Measurements from ENCODE around the gene ITPR3.
"Not testable (repeated sequence)": the region's sequence is repeated elsewhere in the genome, so short reads cannot be mapped to it uniquely, and the experiment has no call there.

The ITPR3 gene

GRCh38 chr6:33589731-33590530, 31.2 kb upstream of the ITPR3 start:
- in situ Hi-C loops (cut with HindIII; ENCODE audit: low sequenced_read_pairs), result loop anchor here (10.0 kb wide), 2 partner anchors 65 to 255 kb away; no protein-coding TSS in a partner anchor

- in situ Hi-C loops (cut with HindIII; ENCODE audit: low sequenced_read_pairs), result no loop called here
These were observed 30.5 kb upstream of the ITPR3 start for GRCh38 chr6:33590531-33591198.

- in situ Hi-C loops (cut with HindIII; ENCODE audit: low sequenced_read_pairs), result no loop called here
These were observed 29.6 kb upstream of the ITPR3 start for GRCh38 chr6:33591424-33592032.

- in situ Hi-C loops (cut with HindIII; ENCODE audit: low sequenced_read_pairs), result no loop called here
These were observed 28.9 kb upstream of the ITPR3 start for GRCh38 chr6:33592280-33592594.

- in situ Hi-C loops (cut with HindIII; ENCODE audit: low sequenced_read_pairs), result no loop called here
These were observed 28.3 kb upstream of the ITPR3 start for GRCh38 chr6:33592595-33593413.

- in situ Hi-C loops (cut with HindIII; ENCODE audit: low sequenced_read_pairs), result no loop called here
These were observed 27.8 kb upstream of the ITPR3 start for GRCh38 chr6:33593414-33593727.

- in situ Hi-C loops (cut with HindIII; ENCODE audit: low sequenced_read_pairs), result no loop called here
These were observed 25.9 kb upstream of the ITPR3 start for GRCh38 chr6:33595001-33595846.

- in situ Hi-C loops (cut with HindIII; ENCODE audit: low sequenced_read_pairs), result not testable (repeated sequence)
These were observed 24.2 kb upstream of the ITPR3 start for GRCh38 chr6:33596894-33597293.

- in situ Hi-C loops (cut with HindIII; ENCODE audit: low sequenced_read_pairs), result no loop called here
These were observed 23.4 kb upstream of the ITPR3 start for GRCh38 chr6:33597551-33598322.

- in situ Hi-C loops (cut with HindIII; ENCODE audit: low sequenced_read_pairs), result no loop called here
These were observed 21.6 kb upstream of the ITPR3 start for GRCh38 chr6:33599413-33599938.

GRCh38 chr6:33600761-33601160, 20.4 kb upstream of the ITPR3 start:
- in situ Hi-C loops (cut with HindIII; ENCODE audit: low sequenced_read_pairs), result no loop called here

GRCh38 chr6:33602180-33602579, 18.9 kb upstream of the ITPR3 start:
- in situ Hi-C loops (cut with HindIII; ENCODE audit: low sequenced_read_pairs), result no loop called here

- in situ Hi-C loops (cut with HindIII; ENCODE audit: low sequenced_read_pairs), result no loop called here
These were observed 15.9 kb upstream of the ITPR3 start for GRCh38 chr6:33604941-33605854.

GRCh38 chr6:33606642-33607041, 14.5 kb upstream of the ITPR3 start:
- in situ Hi-C loops (cut with HindIII; ENCODE audit: low sequenced_read_pairs), result no loop called here

GRCh38 chr6:33607126-33607783, 13.9 kb upstream of the ITPR3 start:
- in situ Hi-C loops (cut with HindIII; ENCODE audit: low sequenced_read_pairs), result no loop called here

- in situ Hi-C loops (cut with HindIII; ENCODE audit: low sequenced_read_pairs), result no loop called here
These were observed 13.3 kb upstream of the ITPR3 start for GRCh38 chr6:33607784-33608161.

GRCh38 chr6:33609019-33609418, 12.1 kb upstream of the ITPR3 start:
- in situ Hi-C loops (cut with HindIII; ENCODE audit: low sequenced_read_pairs), result no loop called here

GRCh38 chr6:33609528-33609927, 11.6 kb upstream of the ITPR3 start:
- in situ Hi-C loops (cut with HindIII; ENCODE audit: low sequenced_read_pairs), result no loop called here
